Aorta (tissue), 5 donors: Measurements from ENCODE around the gene ATP1A3. TPM values are rescaled to one million over a fixed set of nuclear protein-coding genes. Genes with fewer than 3 reads are reported as not detected.

Experiments used
- ATAC-seq: fragments of 200-7000 bp; cut with Tn5 transposase; one replicate; pipeline ENCODE4 v1.9.1; 2022; ENCODE audit warnings: moderate library complexity; ENCODE audit not compliant: low FRiP score
- DNase-seq, 2 donors: peaks; one replicate each; pipeline ENCODE4 v3.0.0-alpha.2; 2020
- H3K27ac ChIP-seq, 2 donors: one replicate each; pipeline ENCODE4 v1.5.1; 2013; ENCODE audit warnings: low read length in 2 of 2, mild to moderate bottlenecking in 2 of 2, moderate library complexity in 2 of 2, control low read depth in 1 of 2, inconsistent platforms in 1 of 2, low read depth in 1 of 2
- H3K27me3 ChIP-seq, 2 donors: one replicate each; pipeline ENCODE4 v1.6.1; 2013; ENCODE audit warnings: control low read depth in 1 of 2, low read length in 1 of 2, mild to moderate bottlenecking in 1 of 2, moderate library complexity in 1 of 2; ENCODE audit not compliant: insufficient read depth in 2 of 2, control insufficient read depth in 1 of 2
- H3K36me3 ChIP-seq, 2 donors: one replicate each; pipeline ENCODE4 v1.6.1; 2013; ENCODE audit warnings: control low read depth in 1 of 2, low read length in 1 of 2, mild to moderate bottlenecking in 1 of 2; ENCODE audit not compliant: insufficient read depth in 2 of 2, control insufficient read depth in 1 of 2
- H3K4me1 ChIP-seq, 2 donors: one replicate each; pipeline ENCODE4 v1.6.1; 2013; ENCODE audit warnings: low read length in 2 of 2, control low read depth in 1 of 2, mild to moderate bottlenecking in 1 of 2, moderate library complexity in 1 of 2; ENCODE audit not compliant: insufficient read depth in 2 of 2, control insufficient read depth in 1 of 2
- H3K4me3 ChIP-seq, 2 donors: one replicate each; pipeline ENCODE4 v1.5.1; 2013; ENCODE audit warnings: low read length in 2 of 2, control low read depth in 1 of 2, mild to moderate bottlenecking in 1 of 2
- H3K9me3 ChIP-seq: one replicate; pipeline ENCODE4 v1.6.1; 2013; ENCODE audit warnings: mild to moderate bottlenecking, low read length; ENCODE audit not compliant: control insufficient read depth
- WGBS, 2 donors: extraction: QIAGEN DNeasy Blood & Tissue Kit; methylation state at CpG; one replicate each; pipeline ENCODE4 v1.1.7; 2013; 5-methylcytosine and 5-hydroxymethylcytosine counted together
- intact Hi-C, 2 donors: fragments of 100-400 bp; cut with DNase I; formaldehyde crosslinking; loops; one replicate each; pipeline versions ENCODE4 v1.14.2 to v1.15.0; 2022
- polyA plus RNA-seq, 2 donors: library from polyadenylated mRNA; stranded (reverse); fragments of 200-250 nt; gene quantifications; one replicate each; pipeline ENCODE4 v1.2.3, GENCODE V29; 2013
- total RNA-seq, 2 donors: library from RNA; stranded (reverse); fragmentation: NEBNext Ultra II Directional; extraction: Animal tissue kit (Norgen Biotek cat#: 25700); gene quantifications; one replicate each; pipeline ENCODE4 v1.2.1, GENCODE V29; 2021
- donor health status: healthy with polysubstance abuse.
- donor health status: Bipolar disorder and iron deficiency.
- donor health status: DM: no; HTN: no; CAD: no.
- donor health status: DM: no; HTN: no; CAD: no.
- donor health status: DM: yes; HTN: yes; CAD: no.

The ATP1A3 gene
- total and polyA plus RNA-seq, 4 donors, result 0.38 TPM; not detected in 3

GRCh38 chr19:41930926-41931592 lies 63.0 kb downstream of the ATP1A3 start:
- intact Hi-C loops, result no loop called here

GRCh38 chr19:41930322-41930722 lies 63.7 kb downstream of the ATP1A3 start:
- H3K4me3 ChIP-seq, result no peak overlapping the region
- H3K27ac ChIP-seq, result no peak overlapping the region
- no peaks in the 10 kb centered on the region for H3K4me1 ChIP-seq
- H3K36me3 ChIP-seq, result no peaks in the 10 kb centered on the region
- intact Hi-C loops, result no loop called here
- DNase-seq (no peak), ATAC-seq (no peak)
- peaks cover 5% of the 10 kb centered on the region for H3K9me3 ChIP-seq
- 18 to 22% methylated on average over 7 of the region's 7 CpGs for WGBS, 2 donors
- peaks cover 0 to 3% of the 10 kb centered on the region in 2 donors for H3K27me3 ChIP-seq

More at GRCh38 chr19:41930926-41931592, 63.0 kb downstream of the ATP1A3 start:
- Histone ChIP-seq H3K4me3 (no peak overlapping the region), H3K4me1 (no peaks in the 10 kb centered on the region), H3K27me3 (peaks cover 0 to 3% of the 10 kb centered on the region in 2 donors), H3K27ac (no peak overlapping the region), H3K9me3 (peaks cover 3% of the 10 kb centered on the region), H3K36me3 (no peaks in the 10 kb centered on the region)
- no peak for DNase-seq
- 5 to 7% methylated on average over 17 of the region's 17 CpGs for WGBS, 2 donors
- no peak for ATAC-seq

GRCh38 chr19:41929536-41930071 lies 64.4 kb downstream of the ATP1A3 start:
- DNase-seq (no peak), ATAC-seq (no peak)
- Histone ChIP-seq H3K27me3 (peaks cover 0 to 3% of the 10 kb centered on the region in 2 donors), H3K36me3 (no peaks in the 10 kb centered on the region), H3K27ac (no peak overlapping the region), H3K9me3 (peaks cover 5% of the 10 kb centered on the region), H3K4me3 (no peak overlapping the region), H3K4me1 (no peaks in the 10 kb centered on the region)
- 18 to 19% methylated on average over 14 of the region's 14 CpGs for WGBS, 2 donors
- intact Hi-C loops, result no loop called here

- no peaks in the 10 kb centered on the region for H3K4me1 ChIP-seq
- peaks cover 5% of the 10 kb centered on the region for H3K9me3 ChIP-seq
- peaks cover 0 to 3% of the 10 kb centered on the region in 2 donors for H3K27me3 ChIP-seq
- H3K36me3 ChIP-seq, result no peaks in the 10 kb centered on the region
- DNase-seq (no peak), ATAC-seq (no peak)
- no peak overlapping the region for H3K27ac ChIP-seq
- intact Hi-C loops, result no loop called here
- 3 to 5% methylated on average over 23 to 29 of the region's 29 CpGs for WGBS, 2 donors
- no peak overlapping the region for H3K4me3 ChIP-seq
These were observed 65.1 kb downstream of the ATP1A3 start for GRCh38 chr19:41928754-41929535.

GRCh38 chr19:41928221-41928683 lies 65.8 kb downstream of the ATP1A3 start, which contains the start of gene ERFL:
Gene ERFL, minus strand, starts transcription at chr19:41928449. Its CDS starts 15,530 bp downstream, at chr19:41912919.
- no peaks in the 10 kb centered on the region for H3K4me1 ChIP-seq
- H3K9me3 ChIP-seq, result peaks cover 5% of the 10 kb centered on the region
- H3K27ac ChIP-seq, result no peak within 1 kb of the TSS
- H3K36me3 ChIP-seq, result no peaks in the 10 kb centered on the region
- intact Hi-C loops, result no loop called here
- peaks cover 0 to 3% of the 10 kb centered on the region in 2 donors for H3K27me3 ChIP-seq
- no peak for ATAC-seq
- WGBS, 2 donors, result 0% methylated on average over 16 to 49 of the region's 49 CpGs
- no peak for DNase-seq
- no peak within 1 kb of the TSS for H3K4me3 ChIP-seq

GRCh38 chr19:41927497-41928192 lies 66.4 kb downstream of the ATP1A3 start:
- Histone ChIP-seq H3K9me3 (peaks cover 5% of the 10 kb centered on the region), H3K4me3 (no peak overlapping the region), H3K27me3 (peaks cover 0 to 3% of the 10 kb centered on the region in 2 donors), H3K36me3 (no peaks in the 10 kb centered on the region), H3K4me1 (no peaks in the 10 kb centered on the region), H3K27ac (no peak overlapping the region)
- 7 to 8% methylated on average over 36 to 43 of the region's 43 CpGs for WGBS, 2 donors
- ATAC-seq (no peak), DNase-seq (no peak)
- intact Hi-C loops, result no loop called here

GRCh38 chr19:41926763-41927496 lies 67.1 kb downstream of the ATP1A3 start:
- Histone ChIP-seq H3K36me3 (no peaks in the 10 kb centered on the region), H3K27ac (no peak overlapping the region), H3K27me3 (peaks cover 0 to 3% of the 10 kb centered on the region in 2 donors), H3K4me3 (no peak overlapping the region), H3K9me3 (peaks cover 5% of the 10 kb centered on the region), H3K4me1 (no peaks in the 10 kb centered on the region)
- no peak for DNase-seq
- WGBS, 2 donors, result 54 to 55% methylated on average over 16 of the region's 16 CpGs
- intact Hi-C loops, result no loop called here
- ATAC-seq, result no peak
